Erythroblast (primary cell): Measurements from ENCODE around the gene JAKMIP3.

Source experiments
- GATA1 ChIP-seq: IDR thresholded peaks from 2 replicates; pipeline ENCODE4 v1.6.1; 2011; ENCODE audit warnings: low read depth, mild to moderate bottlenecking, control low read depth, low read length, moderate library complexity
- POLR2A ChIP-seq: IDR thresholded peaks from 2 replicates; pipeline ENCODE4 v1.6.1; 2011; ENCODE audit warnings: mild to moderate bottlenecking, low read length

DNA sequence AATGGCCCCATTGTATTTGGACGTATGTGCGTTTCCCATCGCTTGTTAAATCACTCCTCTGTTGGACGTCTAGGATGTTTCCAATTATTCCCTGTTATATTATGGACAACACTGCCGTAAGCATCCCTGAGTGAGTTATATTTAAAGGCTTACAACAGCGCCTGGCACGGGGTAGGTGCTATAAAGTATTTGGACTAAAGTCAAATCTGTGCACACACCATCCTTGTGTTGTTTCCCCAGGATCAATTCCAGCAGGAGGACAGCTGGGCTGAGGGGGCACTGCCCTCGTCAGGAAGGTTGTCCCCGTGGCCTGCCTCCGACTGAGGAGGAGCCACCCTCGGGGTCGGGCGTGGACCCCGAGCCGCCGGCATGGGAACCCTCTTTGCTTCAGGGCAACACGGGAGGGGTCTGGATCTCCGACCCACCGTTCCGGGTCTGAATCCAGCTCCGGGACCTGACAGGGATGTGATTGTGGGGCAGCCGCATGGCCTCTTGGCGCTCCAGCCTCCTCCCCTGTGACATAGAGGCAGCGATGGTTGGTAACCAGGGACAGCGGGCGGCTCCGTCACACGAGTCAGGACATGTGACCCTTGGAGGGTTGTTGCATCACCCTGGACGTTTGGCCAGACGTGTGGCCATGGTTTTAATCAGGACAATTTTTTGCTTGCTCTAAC, 1.5 kb upstream of the JAKMIP3 start:
- TF ChIP-seq POLR2A = no peak
- TF ChIP-seq GATA1 = no peak
